ENCODE data around the gene CTTNBP2.

The CTTNBP2 gene

DNA sequence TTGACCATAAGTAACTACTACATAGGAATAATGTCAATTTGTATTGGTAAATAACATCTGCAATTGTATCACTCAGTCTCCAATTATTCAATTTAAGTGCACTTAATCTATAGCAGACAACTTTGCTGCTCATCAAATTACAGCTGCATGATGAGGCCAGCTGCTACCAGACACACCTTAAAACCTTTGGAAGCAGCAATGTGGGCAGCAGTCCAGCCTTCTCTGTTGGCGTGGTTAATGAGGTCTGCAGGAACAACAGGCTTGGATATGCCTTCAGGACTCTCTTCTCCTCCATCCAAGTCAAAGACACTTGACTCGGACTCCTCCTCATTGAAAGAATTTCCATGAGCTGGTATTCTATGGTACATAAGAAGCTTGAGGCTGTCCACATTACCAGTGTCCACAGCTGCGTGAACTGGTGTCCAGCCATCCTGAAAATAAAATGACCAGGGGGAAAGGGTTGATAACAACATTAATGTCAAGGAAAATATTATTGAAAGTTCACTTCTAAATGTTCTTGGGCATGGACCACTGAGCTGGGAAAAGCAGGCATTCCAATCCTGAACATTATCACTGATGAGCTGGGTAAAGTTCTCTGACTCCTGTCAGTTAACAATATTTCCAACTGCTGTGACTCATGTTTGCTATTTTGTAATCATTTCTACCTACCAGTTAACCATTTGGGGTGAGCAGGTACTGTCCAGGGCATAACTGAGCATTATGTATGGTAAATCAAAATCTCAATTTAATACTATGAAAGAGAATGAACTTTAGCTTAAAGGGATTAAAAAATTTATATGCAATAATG is 95.7 kb downstream of the CTTNBP2 start:
- no peak overlapping the region for H2AK5ac ChIP-seq (ENCODE audit: low read length)
- WGBS (ENCODE audit: extremely low coverage, insufficient coverage, insufficient read length), result no CpG with 5 or more reads among the region's 3 CpGs

DNA sequence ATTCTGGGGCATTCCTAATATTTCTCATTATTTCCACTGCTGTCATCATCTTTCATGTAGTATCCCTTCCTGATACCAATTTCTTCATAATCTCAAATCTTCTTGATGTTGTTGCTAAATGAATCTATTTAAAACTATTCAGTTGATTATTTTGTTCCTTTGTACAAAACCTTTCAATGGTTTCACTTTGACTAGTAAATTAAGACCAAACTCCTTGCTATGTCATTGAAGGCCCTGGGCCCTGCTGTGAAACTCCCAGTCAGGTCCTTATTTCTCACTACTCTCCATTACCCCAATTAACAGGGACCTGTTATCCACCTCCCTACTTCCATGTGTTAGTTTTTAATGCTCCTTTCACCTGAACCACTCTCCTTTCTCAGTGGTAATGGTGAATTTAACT is 97.0 kb downstream of the CTTNBP2 start:
- Histone ChIP-seq H3K79me2 (ENCODE audit: control insufficient read depth, insufficient read depth, low read length, poor library complexity) (no peaks in the 10 kb centered on the region), H3K14ac (ENCODE audit: low read length) (no peak overlapping the region), H2BK5ac (ENCODE audit: low read depth, low read length, poor library complexity) (no peak overlapping the region), H3K4ac (ENCODE audit: low read depth, low read length) (no peak overlapping the region), H3K18ac (ENCODE audit: low read length) (no peak overlapping the region), H3K27ac (ENCODE audit: low read depth, low read length) (no peak overlapping the region), H3K23ac (ENCODE audit: low read length) (no peak overlapping the region), H4K12ac (ENCODE audit: low read depth, low read length) (no peak overlapping the region), H4K8ac (ENCODE audit: low read depth, low read length) (no peak overlapping the region), H3K4me1 (ENCODE audit: control insufficient read depth in 1 of 2, insufficient read depth in 2 of 2, low read length in 2 of 2) (peaks cover 0 to under 1% of the 10 kb centered on the region in 2 experiments), H2AFZ (ENCODE audit: insufficient read depth, low read length, poor library complexity) (no peak overlapping the region), H3K4me2 (ENCODE audit: low read length) (no peak overlapping the region), H3K79me1 (ENCODE audit: low read length) (peaks cover under 1% of the 10 kb centered on the region), H3K4me3 (ENCODE audit: low read depth, low read length) (no peak overlapping the region), H3K27me3 (ENCODE audit: insufficient read depth, low read length) (no peaks in the 10 kb centered on the region), H4K91ac (ENCODE audit: low read depth, low read length) (no peak overlapping the region), H2AK5ac (ENCODE audit: low read length) (no peak overlapping the region), H2BK120ac (ENCODE audit: insufficient read depth, low read length, poor library complexity) (no peak overlapping the region), H3K36me3 (ENCODE audit: control insufficient read depth in 1 of 2, insufficient read depth in 2 of 2, low read length in 2 of 2) (peaks cover 9 to 11% of the 10 kb centered on the region in 2 experiments), H3K9me3 (ENCODE audit: insufficient read depth, low read depth, low read length) (no peaks in the 10 kb centered on the region), H3K9ac (ENCODE audit: low read length) (no peak overlapping the region), H2BK12ac (ENCODE audit: low read length) (no peak overlapping the region)
- DNase-seq, result no peak

More for the DNA sequence above, 95.7 kb downstream of the CTTNBP2 start:
- H3K4me2 ChIP-seq (ENCODE audit: low read length), result no peak overlapping the region
- H3K14ac ChIP-seq (ENCODE audit: low read length), result no peak overlapping the region
- no peak overlapping the region for H2BK12ac ChIP-seq (ENCODE audit: low read length)
- no peak overlapping the region for H2BK5ac ChIP-seq (ENCODE audit: low read depth, low read length, poor library complexity)
- peak in 1 of 2 donors; percentile 31 for DNase-seq
- H3K4ac ChIP-seq (ENCODE audit: low read depth, low read length), result no peak overlapping the region
- no peak overlapping the region for H3K4me3 ChIP-seq (ENCODE audit: low read depth, low read length)
- peaks cover 0 to 3% of the 10 kb centered on the region in 2 experiments for H3K4me1 ChIP-seq (ENCODE audit: control insufficient read depth in 1 of 2, insufficient read depth in 2 of 2, low read length in 2 of 2)
- no peak overlapping the region for H2AFZ ChIP-seq (ENCODE audit: insufficient read depth, low read length, poor library complexity)
- H3K79me1 ChIP-seq (ENCODE audit: low read length), result peaks cover 3% of the 10 kb centered on the region
- H4K12ac ChIP-seq (ENCODE audit: low read depth, low read length), result no peak overlapping the region
- no peak overlapping the region for H4K91ac ChIP-seq (ENCODE audit: low read depth, low read length)
- H3K27ac ChIP-seq (ENCODE audit: low read depth, low read length), result no peak overlapping the region
- H3K23ac ChIP-seq (ENCODE audit: low read length), result no peak overlapping the region
- H4K8ac ChIP-seq (ENCODE audit: low read depth, low read length), result no peak overlapping the region
- H3K9me3 ChIP-seq (ENCODE audit: insufficient read depth, low read depth, low read length), result no peaks in the 10 kb centered on the region
- H3K27me3 ChIP-seq (ENCODE audit: insufficient read depth, low read length), result no peaks in the 10 kb centered on the region
- H3K36me3 ChIP-seq (ENCODE audit: control insufficient read depth in 1 of 2, insufficient read depth in 2 of 2, low read length in 2 of 2), result peaks cover 5 to 9% of the 10 kb centered on the region in 2 experiments
- no peak overlapping the region for H3K9ac ChIP-seq (ENCODE audit: low read length)
- H3K79me2 ChIP-seq (ENCODE audit: control insufficient read depth, insufficient read depth, low read length, poor library complexity), result no peaks in the 10 kb centered on the region
- no peak overlapping the region for H3K18ac ChIP-seq (ENCODE audit: low read length)
- no peak overlapping the region for H2BK120ac ChIP-seq (ENCODE audit: insufficient read depth, low read length, poor library complexity)

DNA sequence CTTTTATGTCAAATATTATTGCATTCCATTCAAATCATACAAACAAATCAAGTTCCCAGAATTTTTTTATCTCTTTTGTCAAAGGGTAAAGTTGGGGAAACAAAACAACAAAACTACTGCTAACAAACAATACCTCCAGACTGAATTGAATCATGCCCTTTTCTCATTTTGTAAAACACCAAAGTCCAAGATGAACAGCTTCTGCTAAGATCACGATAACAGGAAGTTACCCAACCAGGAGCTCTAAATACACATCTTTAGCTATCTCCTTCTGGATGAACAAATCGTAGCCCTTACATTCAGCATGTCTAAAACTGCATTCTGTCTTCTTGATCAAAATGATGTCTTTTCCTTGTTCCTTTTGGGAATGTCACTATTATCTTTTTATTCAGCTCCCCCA is 97.4 kb downstream of the CTTNBP2 start:
- Histone ChIP-seq H3K4ac (ENCODE audit: low read depth, low read length) (no peak overlapping the region), H3K4me2 (ENCODE audit: low read length) (no peak overlapping the region), H2AK5ac (ENCODE audit: low read length) (no peak overlapping the region), H3K9ac (ENCODE audit: low read length) (no peak overlapping the region), H3K27ac (ENCODE audit: low read depth, low read length) (no peak overlapping the region), H4K91ac (ENCODE audit: low read depth, low read length) (no peak overlapping the region), H3K18ac (ENCODE audit: low read length) (no peak overlapping the region), H2BK12ac (ENCODE audit: low read length) (no peak overlapping the region), H3K79me2 (ENCODE audit: control insufficient read depth, insufficient read depth, low read length, poor library complexity) (no peaks in the 10 kb centered on the region), H3K9me3 (ENCODE audit: insufficient read depth, low read depth, low read length) (no peaks in the 10 kb centered on the region), H3K27me3 (ENCODE audit: insufficient read depth, low read length) (no peaks in the 10 kb centered on the region), H4K8ac (ENCODE audit: low read depth, low read length) (no peak overlapping the region), H3K14ac (ENCODE audit: low read length) (no peak overlapping the region), H2AFZ (ENCODE audit: insufficient read depth, low read length, poor library complexity) (no peak overlapping the region), H3K4me1 (ENCODE audit: control insufficient read depth in 1 of 2, insufficient read depth in 2 of 2, low read length in 2 of 2) (peaks cover 0 to 2% of the 10 kb centered on the region in 2 experiments), H3K4me3 (ENCODE audit: low read depth, low read length) (no peak overlapping the region), H2BK120ac (ENCODE audit: insufficient read depth, low read length, poor library complexity) (no peak overlapping the region), H4K12ac (ENCODE audit: low read depth, low read length) (no peak overlapping the region), H3K36me3 (ENCODE audit: control insufficient read depth in 1 of 2, insufficient read depth in 2 of 2, low read length in 2 of 2) (peaks cover 11 to 12% of the 10 kb centered on the region in 2 experiments), H3K23ac (ENCODE audit: low read length) (no peak overlapping the region), H3K79me1 (ENCODE audit: low read length) (no peaks in the 10 kb centered on the region), H2BK5ac (ENCODE audit: low read depth, low read length, poor library complexity) (no peak overlapping the region)
- no peak for DNase-seq
- WGBS (ENCODE audit: extremely low coverage, insufficient coverage, insufficient read length), result no CpG with 5 or more reads among the region's 2 CpGs

DNA sequence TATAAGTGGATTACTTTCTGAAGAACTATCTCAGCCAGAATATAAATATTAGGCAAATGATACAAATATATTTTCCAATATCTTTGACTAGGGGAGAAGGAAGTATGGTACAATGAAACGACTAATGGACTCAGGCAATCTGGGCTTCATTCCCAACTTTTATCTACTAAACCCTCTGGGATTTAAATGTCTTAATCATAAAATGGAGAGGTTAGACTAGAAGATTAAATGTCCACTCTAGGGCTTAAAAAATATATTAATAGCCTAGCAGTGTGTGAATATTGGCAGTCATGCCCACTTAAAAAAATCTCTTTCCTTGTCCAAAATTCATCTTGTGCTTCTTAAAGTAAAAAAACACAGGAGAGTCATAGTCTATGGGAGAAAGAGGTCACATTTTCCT is 98.3 kb downstream of the CTTNBP2 start:
- no CpG with 5 or more reads among the region's 1 CpG for WGBS (ENCODE audit: extremely low coverage, insufficient coverage, insufficient read length)
- H3K9me3 ChIP-seq (ENCODE audit: insufficient read depth, low read depth, low read length), result no peaks in the 10 kb centered on the region

More for the DNA sequence above, 98.3 kb downstream of the CTTNBP2 start:
- no peak overlapping the region for H4K8ac ChIP-seq (ENCODE audit: low read depth, low read length)
- H2BK120ac ChIP-seq (ENCODE audit: insufficient read depth, low read length, poor library complexity), result no peak overlapping the region
- H3K36me3 ChIP-seq (ENCODE audit: control insufficient read depth in 1 of 2, insufficient read depth in 2 of 2, low read length in 2 of 2), result peaks cover 11 to 12% of the 10 kb centered on the region in 2 experiments
- no peak overlapping the region for H2AK5ac ChIP-seq (ENCODE audit: low read length)
- H3K4me3 ChIP-seq (ENCODE audit: low read depth, low read length), result no peak overlapping the region
- DNase-seq, result no peak
- H3K9ac ChIP-seq (ENCODE audit: low read length), result no peak overlapping the region
- H3K18ac ChIP-seq (ENCODE audit: low read length), result no peak overlapping the region
- no peak overlapping the region for H4K91ac ChIP-seq (ENCODE audit: low read depth, low read length)
- no peak overlapping the region for H4K12ac ChIP-seq (ENCODE audit: low read depth, low read length)
- no peak overlapping the region for H2AFZ ChIP-seq (ENCODE audit: insufficient read depth, low read length, poor library complexity)
- H3K4ac ChIP-seq (ENCODE audit: low read depth, low read length), result no peak overlapping the region
- H2BK12ac ChIP-seq (ENCODE audit: low read length), result no peak overlapping the region
- H3K27ac ChIP-seq (ENCODE audit: low read depth, low read length), result no peak overlapping the region
- no peak overlapping the region for H3K14ac ChIP-seq (ENCODE audit: low read length)
- peaks cover 0 to 2% of the 10 kb centered on the region in 2 experiments for H3K4me1 ChIP-seq (ENCODE audit: control insufficient read depth in 1 of 2, insufficient read depth in 2 of 2, low read length in 2 of 2)
- H3K79me2 ChIP-seq (ENCODE audit: control insufficient read depth, insufficient read depth, low read length, poor library complexity), result no peaks in the 10 kb centered on the region
- H3K23ac ChIP-seq (ENCODE audit: low read length), result no peak overlapping the region
- H2BK5ac ChIP-seq (ENCODE audit: low read depth, low read length, poor library complexity), result no peak overlapping the region
- H3K4me2 ChIP-seq (ENCODE audit: low read length), result no peak overlapping the region
- H3K79me1 ChIP-seq (ENCODE audit: low read length), result no peaks in the 10 kb centered on the region
- H3K27me3 ChIP-seq (ENCODE audit: insufficient read depth, low read length), result no peaks in the 10 kb centered on the region

Data from trophoblast cell (in vitro differentiated cells and primary cell).